Activated CD4-positive, alpha-beta T cell treated with anti-CD3 and anti-CD28 coated beads for 36 hours (primary cell): ENCODE measurements around the gene IL10RB. TPM values are rescaled to one million over a fixed set of nuclear protein-coding genes. Genes with fewer than 3 reads are reported as not detected.

Experiments used
- total RNA-seq, 2 experiments: library from RNA; stranded (reverse); gene quantifications; one replicate each; pipeline ENCODE4 v1.2.3, GENCODE V29; 2021

The IL10RB gene
- total RNA-seq, 2 experiments from 2014 or later = 22.8 to 25.0 TPM

Other genes starting within 250 kb of the IL10RB start
- not detected for gene OLIG2, start 240.4 kb upstream of the IL10RB start, total RNA-seq
- not detected for gene OLIG1, start 196.2 kb upstream of the IL10RB start, total RNA-seq
- gene IFNAR2, start 36.4 kb upstream of the IL10RB start, total RNA-seq = 10 to 100 TPM; 26.6 to 29.8 TPM
- 10 to 100 TPM; 21.8 to 29.6 TPM for gene IFNAR1, start 58.6 kb downstream of the IL10RB start, total RNA-seq
- gene IFNGR2, start 137.0 kb downstream of the IL10RB start, total RNA-seq = 10 to 100 TPM; 16.4 to 18.9 TPM
- 10 to 100 TPM; 13.6 to 15.2 TPM for gene TMEM50B, start 213.6 kb downstream of the IL10RB start, total RNA-seq
- under 1 TPM; 0.37 to 0.43 TPM for gene DNAJC28, start 225.3 kb downstream of the IL10RB start, total RNA-seq